Stimulated activated memory B cell treated with anti-CD40 and anti-IgM and Interleukin-4, amounts not matched to agents 10 μg/mL and 1 μg/mL and 100 μg/mL, for 72 hours (primary cell): ENCODE data around the gene VMP1.
"Not testable (repeated sequence)": the region's sequence is repeated elsewhere in the genome, so short reads cannot be mapped to it uniquely, and the experiment has no call there.

Experiments
- ATAC-seq: fragments of 150-1000 bp; cut with Tn5 transposase; 2 replicates; pipeline ENCODE4 v1.10.0; 2021
- H3K27ac Mint-ChIP-seq: one replicate; pipeline ENCODE4 v1.8.0; 2022; ENCODE audit warnings: mild to moderate bottlenecking, mixed read lengths
- H3K27me3 Mint-ChIP-seq: one replicate; pipeline ENCODE4 v1.8.0; 2022; ENCODE audit warnings: mixed read lengths
- H3K36me3 Mint-ChIP-seq: one replicate; pipeline ENCODE4 v1.8.0; 2022; ENCODE audit warnings: mixed read lengths
- H3K4me1 Mint-ChIP-seq: one replicate; pipeline ENCODE4 v1.8.0; 2022; ENCODE audit warnings: mixed read lengths
- H3K4me3 Mint-ChIP-seq: one replicate; pipeline ENCODE4 v1.8.0; 2022; ENCODE audit warnings: mild to moderate bottlenecking, moderate library complexity, mixed read lengths
- H3K9me3 Mint-ChIP-seq: one replicate; pipeline ENCODE4 v1.8.0; 2022; ENCODE audit warnings: mixed read lengths

VMP1 gene

GRCh38 chr17:59791603-59792457, 84.4 kb downstream of the VMP1 start:
- no peak for ATAC-seq
- no peaks in the 10 kb centered on the region for H3K9me3 Mint-ChIP-seq
- H3K27me3 Mint-ChIP-seq, result no peaks in the 10 kb centered on the region
- no peak overlapping the region for H3K4me3 Mint-ChIP-seq
- peaks cover 16% of the 10 kb centered on the region for H3K36me3 Mint-ChIP-seq
- peaks cover 19% of the 10 kb centered on the region for H3K4me1 Mint-ChIP-seq
- peak overlapping the region; percentile 54 for H3K27ac Mint-ChIP-seq

GRCh38 chr17:59792458-59792823, 85.0 kb downstream of the VMP1 start:
- not testable (repeated sequence) for H3K27me3 Mint-ChIP-seq, H3K27ac Mint-ChIP-seq, H3K9me3 Mint-ChIP-seq, ATAC-seq, H3K4me3 Mint-ChIP-seq
- H3K4me1 Mint-ChIP-seq, result peaks cover 13% of the 10 kb centered on the region
- peaks cover 16% of the 10 kb centered on the region for H3K36me3 Mint-ChIP-seq

- H3K36me3 Mint-ChIP-seq, result peaks cover 16% of the 10 kb centered on the region
- peaks cover 12% of the 10 kb centered on the region for H3K4me1 Mint-ChIP-seq
- no peaks in the 10 kb centered on the region for H3K27me3 Mint-ChIP-seq
- ATAC-seq, result no peak
- no peak overlapping the region for H3K4me3 Mint-ChIP-seq
- H3K9me3 Mint-ChIP-seq, result no peaks in the 10 kb centered on the region
- H3K27ac Mint-ChIP-seq, result no peak overlapping the region
Observed at GRCh38 chr17:59793205-59793604, 85.8 kb downstream of the VMP1 start.

- H3K4me1 Mint-ChIP-seq, result peaks cover 6% of the 10 kb centered on the region
- no peak overlapping the region for H3K27ac Mint-ChIP-seq
- H3K4me3 Mint-ChIP-seq, result no peak overlapping the region
- H3K27me3 Mint-ChIP-seq, result no peaks in the 10 kb centered on the region
- peaks cover 16% of the 10 kb centered on the region for H3K36me3 Mint-ChIP-seq
- H3K9me3 Mint-ChIP-seq, result no peaks in the 10 kb centered on the region
- no peak for ATAC-seq
Observed at GRCh38 chr17:59796138-59796537, 88.7 kb downstream of the VMP1 start.

GRCh38 chr17:59796785-59797205, 89.3 kb downstream of the VMP1 start:
- Mint-ChIP-seq H3K36me3 (peaks cover 13% of the 10 kb centered on the region), H3K27ac (no peak overlapping the region), H3K27me3 (no peaks in the 10 kb centered on the region), H3K4me1 (peaks cover 6% of the 10 kb centered on the region), H3K9me3 (no peaks in the 10 kb centered on the region), H3K4me3 (no peak overlapping the region)
- no peak for ATAC-seq

GRCh38 chr17:59798111-59798510, 90.7 kb downstream of the VMP1 start:
- no peaks in the 10 kb centered on the region for H3K9me3 Mint-ChIP-seq
- H3K4me1 Mint-ChIP-seq, result peaks cover 11% of the 10 kb centered on the region
- H3K27me3 Mint-ChIP-seq, result no peaks in the 10 kb centered on the region
- no peak overlapping the region for H3K4me3 Mint-ChIP-seq
- no peak for ATAC-seq
- H3K27ac Mint-ChIP-seq, result no peak overlapping the region
- H3K36me3 Mint-ChIP-seq, result peaks cover 8% of the 10 kb centered on the region

- H3K9me3 Mint-ChIP-seq, result no peaks in the 10 kb centered on the region
- H3K36me3 Mint-ChIP-seq, result peaks cover 8% of the 10 kb centered on the region
- no peaks in the 10 kb centered on the region for H3K27me3 Mint-ChIP-seq
- H3K4me3 Mint-ChIP-seq, result no peak overlapping the region
- H3K27ac Mint-ChIP-seq, result no peak overlapping the region
- peaks cover 15% of the 10 kb centered on the region for H3K4me1 Mint-ChIP-seq
- no peak for ATAC-seq
Observed at GRCh38 chr17:59800530-59800942, 93.1 kb downstream of the VMP1 start.

- ATAC-seq, result no peak
- Mint-ChIP-seq H3K36me3 (no peaks in the 10 kb centered on the region), H3K27ac (peak overlapping the region; percentile 46), H3K27me3 (no peaks in the 10 kb centered on the region), H3K4me3 (no peak overlapping the region), H3K4me1 (peaks cover 9% of the 10 kb centered on the region), H3K9me3 (no peaks in the 10 kb centered on the region)
Observed at GRCh38 chr17:59802160-59802559, 94.7 kb downstream of the VMP1 start.

- H3K36me3 Mint-ChIP-seq, result no peaks in the 10 kb centered on the region
- H3K27me3 Mint-ChIP-seq, result no peaks in the 10 kb centered on the region
- no peak for ATAC-seq
- H3K4me3 Mint-ChIP-seq, result peak overlapping the region; percentile 48
- H3K9me3 Mint-ChIP-seq, result no peaks in the 10 kb centered on the region
- peaks cover 9% of the 10 kb centered on the region for H3K4me1 Mint-ChIP-seq
- H3K27ac Mint-ChIP-seq, result peak overlapping the region; percentile 71
Observed at GRCh38 chr17:59804901-59805465, 97.5 kb downstream of the VMP1 start.

GRCh38 chr17:59806322-59806721, 98.9 kb downstream of the VMP1 start:
- not testable (repeated sequence) for H3K4me1 Mint-ChIP-seq, ATAC-seq, H3K9me3 Mint-ChIP-seq, H3K36me3 Mint-ChIP-seq, H3K27me3 Mint-ChIP-seq, H3K4me3 Mint-ChIP-seq, H3K27ac Mint-ChIP-seq

GRCh38 chr17:59807892-59808509, 100.5 kb downstream of the VMP1 start:
- ATAC-seq, result no peak
- H3K27me3 Mint-ChIP-seq, result no peaks in the 10 kb centered on the region
- H3K4me1 Mint-ChIP-seq, result peaks cover 15% of the 10 kb centered on the region
- peaks cover 14% of the 10 kb centered on the region for H3K36me3 Mint-ChIP-seq
- H3K4me3 Mint-ChIP-seq, result no peak overlapping the region
- H3K27ac Mint-ChIP-seq, result no peak overlapping the region
- no peaks in the 10 kb centered on the region for H3K9me3 Mint-ChIP-seq

GRCh38 chr17:59810894-59811153, 103.4 kb downstream of the VMP1 start:
- Mint-ChIP-seq H3K4me3 (no peak overlapping the region), H3K36me3 (peaks cover 26% of the 10 kb centered on the region), H3K4me1 (peaks cover 10% of the 10 kb centered on the region), H3K27ac (no peak overlapping the region), H3K9me3 (no peaks in the 10 kb centered on the region), H3K27me3 (no peaks in the 10 kb centered on the region)
- no peak for ATAC-seq

GRCh38 chr17:59811209-59811608, 103.8 kb downstream of the VMP1 start:
- no peaks in the 10 kb centered on the region for H3K27me3 Mint-ChIP-seq
- no peak overlapping the region for H3K4me3 Mint-ChIP-seq
- H3K27ac Mint-ChIP-seq, result no peak overlapping the region
- H3K9me3 Mint-ChIP-seq, result no peaks in the 10 kb centered on the region
- peaks cover 10% of the 10 kb centered on the region for H3K4me1 Mint-ChIP-seq
- no peak for ATAC-seq
- peaks cover 29% of the 10 kb centered on the region for H3K36me3 Mint-ChIP-seq

- H3K27me3 Mint-ChIP-seq, result no peaks in the 10 kb centered on the region
- no peaks in the 10 kb centered on the region for H3K9me3 Mint-ChIP-seq
- peak overlapping the region; percentile 37 for H3K4me3 Mint-ChIP-seq
- H3K27ac Mint-ChIP-seq, result peak overlapping the region; percentile 48
- ATAC-seq, result peak; percentile 62
- H3K36me3 Mint-ChIP-seq, result peaks cover 36% of the 10 kb centered on the region
- peaks cover 10% of the 10 kb centered on the region for H3K4me1 Mint-ChIP-seq
Observed at GRCh38 chr17:59812139-59812538, 104.7 kb downstream of the VMP1 start.

- Mint-ChIP-seq H3K4me3 (no peak overlapping the region), H3K27me3 (no peaks in the 10 kb centered on the region), H3K4me1 (peaks cover 10% of the 10 kb centered on the region), H3K36me3 (peaks cover 36% of the 10 kb centered on the region), H3K27ac (no peak overlapping the region), H3K9me3 (no peaks in the 10 kb centered on the region)
- ATAC-seq, result no peak
Observed at GRCh38 chr17:59814276-59814675, 106.8 kb downstream of the VMP1 start.

GRCh38 chr17:59814685-59815084, 107.2 kb downstream of the VMP1 start:
- Mint-ChIP-seq H3K27ac (no peak overlapping the region), H3K36me3 (peaks cover 40% of the 10 kb centered on the region), H3K27me3 (no peaks in the 10 kb centered on the region), H3K4me1 (peaks cover 10% of the 10 kb centered on the region), H3K9me3 (no peaks in the 10 kb centered on the region), H3K4me3 (no peak overlapping the region)
- no peak for ATAC-seq
